H1 (cell line): ENCODE results near the gene OR52K1. TPM values are rescaled to one million over a fixed set of nuclear protein-coding genes. Genes with fewer than 3 reads are reported as not detected.

ENCODE experiments used
- CTCF ChIA-PET: fragments of 300-600 bp; sonication (Branson Sonifier 250); formaldehyde crosslinking; loops from one replicate; lab custom pipeline; 2021; ENCODE audit not compliant: partially characterized antibody; lab: Charles Lee
- POLR2A ChIA-PET: fragments of 300-600 bp; sonication (Branson Sonifier 250); formaldehyde crosslinking; loops from one replicate; lab custom pipeline; 2021; ENCODE audit warnings: inconsistent platforms; ENCODE audit not compliant: partially characterized antibody; lab: Charles Lee
- DNase-seq, 2 experiments: peaks; one replicate each; pipeline versions ENCODE4 v3.0.0 to v3.0.0-alpha.2; 2010 to 2022; ENCODE audit warnings: low spot score in 2 of 2, low read depth in 1 of 2, mixed read lengths in 1 of 2
- FAIRE-seq: peaks from 2 replicates; lab custom pipeline; 2011; peaks lifted over from hg19 to GRCh38; lab: Jason Lieb, UNC
- H2AFZ ChIP-seq: 2 replicates; pipeline ENCODE4 v1.8.1; 2012; ENCODE audit warnings: low read length, inconsistent platforms
- H2AK5ac ChIP-seq: 2 replicates; pipeline ENCODE4 v1.6.1; 2013; ENCODE audit warnings: low read depth, low read length
- H2BK120ac ChIP-seq: replicated peaks from 2 replicates; pipeline ENCODE3; 2013; ENCODE audit warnings: low read depth, low read length, inconsistent platforms
- H2BK12ac ChIP-seq: 2 replicates; pipeline ENCODE4 v1.6.1; 2013; ENCODE audit warnings: low read depth, low read length
- H2BK15ac ChIP-seq: 2 replicates; pipeline ENCODE4 v1.6.1; 2013; ENCODE audit warnings: low read length
- H2BK20ac ChIP-seq: 2 replicates; pipeline ENCODE4 v1.6.1; 2013; ENCODE audit warnings: low read length
- H2BK5ac ChIP-seq: 2 replicates; pipeline ENCODE4 v1.6.1; 2013; ENCODE audit warnings: low read depth, low read length
- H3K14ac ChIP-seq: 2 replicates; pipeline ENCODE4 v1.6.1; 2013; ENCODE audit warnings: inconsistent platforms; ENCODE audit not compliant: insufficient read length
- H3K18ac ChIP-seq: 2 replicates; pipeline ENCODE4 v1.6.1; 2013; ENCODE audit warnings: low read length; ENCODE audit errors: extremely low read depth
- H3K23ac ChIP-seq: 2 replicates; pipeline ENCODE4 v1.6.1; 2013; ENCODE audit warnings: inconsistent platforms; ENCODE audit not compliant: insufficient read length
- H3K23me2 ChIP-seq: 2 replicates; pipeline ENCODE4 v1.6.1; 2013; ENCODE audit warnings: low read depth, low read length
- H3K27ac ChIP-seq: 2 replicates; pipeline ENCODE4 v1.6.1; 2011; ENCODE audit warnings: low read depth, low read length, inconsistent platforms
- H3K27me3 ChIP-seq, 4 experiments: replicated peaks in 1 of 4; 1 replicate in 1 of 4; 2 replicates in 3 of 4; pipeline versions ENCODE4 v1.6.1 to v1.8.1; 2011 to 2013; ENCODE audit warnings: low read length in 3 of 4, mild to moderate bottlenecking in 3 of 4, inconsistent platforms in 2 of 4, mixed read lengths in 2 of 4, moderate library complexity in 1 of 4; ENCODE audit not compliant: control insufficient read depth in 3 of 4, insufficient read depth in 3 of 4; ENCODE audit errors: extremely low read depth in 1 of 4
- H3K36me3 ChIP-seq, 4 experiments: 2 replicates each; pipeline versions ENCODE4 v1.6.1 to v1.8.1; 2011 to 2013; ENCODE audit warnings: mild to moderate bottlenecking in 4 of 4, low read length in 3 of 4, moderate library complexity in 2 of 4, control low read depth in 1 of 4, inconsistent platforms in 1 of 4; ENCODE audit not compliant: insufficient read depth in 4 of 4, control insufficient read depth in 2 of 4
- H3K4ac ChIP-seq: replicated peaks from 2 replicates; pipeline ENCODE3; 2013; ENCODE audit warnings: low read length, low read depth, mixed read lengths, inconsistent platforms; ENCODE audit not compliant: insufficient read length
- H3K4me1 ChIP-seq, 4 experiments: replicated peaks in 1 of 4; 1 replicate in 1 of 4; 2 replicates in 3 of 4; pipeline versions ENCODE4 v1.6.1 to v1.8.1; 2011 to 2013; ENCODE audit warnings: low read length in 3 of 4, inconsistent platforms in 2 of 4, mixed read lengths in 1 of 4; ENCODE audit not compliant: insufficient read depth in 4 of 4, control insufficient read depth in 3 of 4
- H3K4me2 ChIP-seq, 2 experiments: 2 replicates each; pipeline versions ENCODE4 v1.6.1 to v1.8.1; 2011 to 2013; ENCODE audit warnings: low read depth in 2 of 2, low read length in 2 of 2, control low read depth in 1 of 2, inconsistent platforms in 1 of 2, mild to moderate bottlenecking in 1 of 2; ENCODE audit not compliant: insufficient read depth in 1 of 2
- H3K4me3 ChIP-seq, 4 experiments: fragments of 200-600, 300-600 bp in 1 of 4; sonication (generic), shearing (Covaris generic), sonication (Bioruptor Twin) in 1 of 4; 2 replicates each; pipeline versions ENCODE4 v1.5.1 to v1.8.1; 2011 to 2016; ENCODE audit warnings: low read length in 4 of 4, low read depth in 3 of 4, control low read depth in 2 of 4, inconsistent platforms in 2 of 4, mild to moderate bottlenecking in 2 of 4, mixed read lengths in 1 of 4, moderate library complexity in 1 of 4; ENCODE audit not compliant: insufficient read depth in 2 of 4; ENCODE audit errors: extremely low read depth in 1 of 4
- H3K56ac ChIP-seq: replicated peaks from 2 replicates; pipeline ENCODE3; 2013; ENCODE audit warnings: low read depth, mild to moderate bottlenecking, mixed read lengths, low read length, inconsistent platforms; ENCODE audit not compliant: insufficient read length
- H3K79me1 ChIP-seq: 2 replicates; pipeline ENCODE4 v1.6.1; 2013; ENCODE audit warnings: low read depth, low read length, control low read depth
- H3K79me2 ChIP-seq, 2 experiments: 2 replicates each; pipeline versions ENCODE4 v1.6.1 to v1.8.1; 2012 to 2013; ENCODE audit warnings: low read length in 2 of 2, mild to moderate bottlenecking in 2 of 2, inconsistent platforms in 1 of 2; ENCODE audit not compliant: insufficient read depth in 2 of 2, control insufficient read depth in 1 of 2
- H3K9ac ChIP-seq, 4 experiments: replicated peaks in 1 of 4; 1 replicate in 1 of 4; 2 replicates in 3 of 4; pipeline versions ENCODE4 v1.6.1 to v1.8.1; 2011 to 2013; ENCODE audit warnings: low read depth in 3 of 4, low read length in 3 of 4, control low read depth in 2 of 4, mild to moderate bottlenecking in 2 of 4, moderate library complexity in 2 of 4, inconsistent platforms in 1 of 4; ENCODE audit errors: extremely low read depth in 1 of 4
- H3K9me3 ChIP-seq, 2 experiments: 2 replicates each; pipeline versions ENCODE4 v1.6.1 to v1.8.1; 2012 to 2013; ENCODE audit warnings: mild to moderate bottlenecking in 2 of 2, moderate library complexity in 2 of 2, control low read depth in 1 of 2, inconsistent platforms in 1 of 2, low read depth in 1 of 2, low read length in 1 of 2, mixed read lengths in 1 of 2; ENCODE audit not compliant: insufficient read depth in 2 of 2
- H4K20me1 ChIP-seq, 2 experiments: replicated peaks in 1 of 2; 2 replicates each; pipeline versions ENCODE3 to v1.8.1; 2011 to 2013; ENCODE audit warnings: inconsistent platforms in 2 of 2, low read length in 2 of 2, mild to moderate bottlenecking in 1 of 2; ENCODE audit not compliant: insufficient read depth in 2 of 2, control insufficient read depth in 1 of 2
- H4K5ac ChIP-seq: 2 replicates; pipeline ENCODE4 v1.6.1; 2013; ENCODE audit warnings: low read length, low read depth, mixed read lengths, inconsistent platforms; ENCODE audit not compliant: insufficient read length
- H4K8ac ChIP-seq: 2 replicates; pipeline ENCODE4 v1.8.0; 2013; ENCODE audit warnings: mild to moderate bottlenecking, moderate library complexity, low read length, inconsistent platforms; ENCODE audit not compliant: insufficient read depth; ENCODE audit errors: extremely low read depth
- H4K91ac ChIP-seq: replicated peaks from 2 replicates; pipeline ENCODE3; 2013; ENCODE audit warnings: low read length, mixed read lengths, inconsistent platforms; ENCODE audit not compliant: insufficient read length
- GABPA ChIP-seq: IDR thresholded peaks from 2 replicates; pipeline ENCODE4 v1.6.1; 2011; ENCODE audit warnings: mild to moderate bottlenecking, low read length, moderate library complexity, borderline replicate concordance; ENCODE audit not compliant: insufficient read depth
- POLR2A ChIP-seq, 2 experiments: IDR thresholded peaks; 1 replicate in 1 of 2; 2 replicates in 1 of 2; pipeline ENCODE4 v1.6.1; 2011; ENCODE audit warnings: low read depth in 2 of 2, low read length in 2 of 2, mild to moderate bottlenecking in 2 of 2; ENCODE audit errors: control extremely low read depth in 1 of 2
- SIX5 ChIP-seq: IDR thresholded peaks from 2 replicates; pipeline ENCODE4 v1.6.1; 2011; ENCODE audit warnings: mild to moderate bottlenecking, low read depth, low read length
- SP1 ChIP-seq: IDR thresholded peaks from 2 replicates; pipeline ENCODE4 v1.6.1; 2011; ENCODE audit warnings: low read depth, low read length
- WGBS, 2 experiments: shearing (Covaris generic) in 1 of 2; methylation state at CpG; one replicate each; pipeline versions ENCODE4 v1.1.6 to v1.1.7; 2013 to 2015; ENCODE audit warnings: low lambda C conversion rate in 2 of 2, mixed read lengths in 2 of 2, inconsistent platforms in 1 of 2, low coverage in 1 of 2, missing lambda C conversion rate in 1 of 2; ENCODE audit not compliant: insufficient replicate concordance in 2 of 2, insufficient coverage in 1 of 2, insufficient read length in 1 of 2; ENCODE audit errors: extremely low coverage in 1 of 2, missing lambda C conversion rate in 1 of 2; 5-methylcytosine and 5-hydroxymethylcytosine counted together
- long read RNA-seq, 2 experiments: library from RNA in 1 of 2; library from capped mRNA in 1 of 2; stranded (forward); transcript quantifications; one replicate each; pipeline ENCODE4 v2.0.0, GENCODE V29; 2021; ENCODE audit warnings: inconsistent platforms in 1 of 2
- polyA minus RNA-seq, 3 experiments: library from RNA; depleted of rRNA, polyadenylated mRNA; stranded (reverse); fragments of >200 nt; gene quantifications; 1 replicate in 2 of 3; 2 replicates in 1 of 3; pipeline ENCODE4 v1.2.3, GENCODE V29; 2011
- polyA plus RNA-seq, 7 experiments: library from polyadenylated mRNA; depleted of rRNA in 3 of 7; stranded (reverse) in 5 of 7; unstranded in 2 of 7; fragments of >200 nt in 5 of 7; fragments of 200-250 nt in 2 of 7; gene quantifications; 1 replicate in 5 of 7; 2 replicates in 1 of 7; 4 replicates in 1 of 7; pipeline versions ENCODE4 v1.2.1 to v1.2.3, GENCODE V29; 2011 to 2013; ENCODE audit warnings: missing spikeins in 2 of 7, mixed read lengths in 2 of 7
- total RNA-seq: library from RNA; stranded (reverse); fragmentation: NEBNext Ultra II Directional; extraction: Animal tissue kit (Norgen Biotek cat#: 25700); gene quantifications from 2 replicates; pipeline ENCODE4 v1.2.1, GENCODE V29; 2021
- TF ChIP-seq, protein P1 (sequence below): IDR thresholded peaks from 2 replicates; pipeline ENCODE4 v1.6.1; 2011; ENCODE audit warnings: low read length, improper control_type of control experiment
- TF ChIP-seq, protein P2 (sequence below): IDR thresholded peaks from 2 replicates; pipeline ENCODE4 v1.6.1; 2012; ENCODE audit warnings: low read length, inconsistent platforms

OR52K1 gene
- total RNA-seq = not detected in 2 replicates
- 0.05 TPM in 1 of 2 replicates, not detected in the other for polyA plus RNA-seq (2011; rRNA removed)
- 0.08 TPM for polyA plus RNA-seq (2011; cell fraction: cytosol; rRNA removed)
- polyA plus RNA-seq (2011; cell fraction: nucleus; rRNA removed) = 0.67 TPM
- polyA plus RNA-seq (2012, experiment 1 of 2) = not detected in 4 replicates
- polyA plus RNA-seq (2012, experiment 2 of 2) = not detected
- not detected for polyA plus RNA-seq (2013, experiment 1 of 2)
- not detected for polyA plus RNA-seq (2013, experiment 2 of 2)
- polyA minus RNA-seq (2011; rRNA and poly(A)+ RNA removed) = 1.0 and 1.5 TPM in 2 replicates
- not detected for polyA minus RNA-seq (2011; cell fraction: cytosol; rRNA and poly(A)+ RNA removed)
- polyA minus RNA-seq (2011; cell fraction: nucleus; rRNA and poly(A)+ RNA removed) = 1.2 TPM
- long read RNA-seq, experiment 1 = 0 reads
- long read RNA-seq, experiment 2 = 0 reads

DNA sequence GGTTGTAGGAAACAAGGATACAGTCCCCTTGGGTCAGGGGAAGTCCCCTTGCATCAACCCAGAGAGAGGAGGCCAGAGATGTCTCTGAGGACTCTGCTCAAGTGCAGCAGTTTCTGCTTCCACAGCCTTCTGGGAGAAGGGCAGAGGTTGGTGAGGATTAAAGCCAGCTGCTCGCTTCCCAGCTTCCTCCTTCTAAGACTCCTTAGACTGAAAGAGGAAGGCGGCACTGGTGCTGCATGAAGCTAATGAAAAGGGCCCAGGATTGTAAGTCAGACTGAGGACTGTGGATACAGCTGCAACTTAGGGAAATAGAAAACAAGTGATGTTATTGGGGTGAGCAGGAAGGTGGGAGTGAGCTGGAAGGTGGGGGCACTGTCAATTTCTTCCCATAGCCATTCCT is at the start of gene OR52K1:
Gene OR52K1 (plus strand): TSS at position 202 of the 400 bp plus-strand sequence. CDS start 6,255 bp downstream, outside the sequence.
- Histone ChIP-seq H2AK5ac (no peak within 1 kb of the TSS), H4K5ac (no peak within 1 kb of the TSS), H3K23me2 (no peaks in the 10 kb centered on the region; the same call in 1 of the 2 replicates), H2BK120ac (no peak within 1 kb of the TSS), H3K79me1 (no peaks in the 10 kb centered on the region), H3K14ac (no peak within 1 kb of the TSS), H3K18ac (no peak within 1 kb of the TSS), H3K4me2 (no peak within 1 kb of the TSS), H4K91ac (no peak within 1 kb of the TSS), H3K36me3 (no peaks in the 10 kb centered on the region), H2BK12ac (no peak within 1 kb of the TSS), H4K20me1 (no peaks in the 10 kb centered on the region), H2BK15ac (no peak within 1 kb of the TSS), H3K27ac (no peak within 1 kb of the TSS), H2BK5ac (no peak within 1 kb of the TSS), H3K23ac (no peak within 1 kb of the TSS), H3K9me3 (no peaks in the 10 kb centered on the region), H3K79me2 (no peaks in the 10 kb centered on the region), H2AFZ (no peak within 1 kb of the TSS), H4K8ac (no peak within 1 kb of the TSS), H3K9ac (no peak within 1 kb of the TSS), H3K4ac (no peak within 1 kb of the TSS), H3K4me3 (no peak within 1 kb of the TSS), H2BK20ac (no peak within 1 kb of the TSS; the same call in 1 of the 2 replicates), H3K4me1 (no peaks in the 10 kb centered on the region), H3K27me3 (no peaks in the 10 kb centered on the region), H3K56ac (no peak within 1 kb of the TSS)
- no peak for TF ChIP-seq SIX5
- TF ChIP-seq, protein P1, sequence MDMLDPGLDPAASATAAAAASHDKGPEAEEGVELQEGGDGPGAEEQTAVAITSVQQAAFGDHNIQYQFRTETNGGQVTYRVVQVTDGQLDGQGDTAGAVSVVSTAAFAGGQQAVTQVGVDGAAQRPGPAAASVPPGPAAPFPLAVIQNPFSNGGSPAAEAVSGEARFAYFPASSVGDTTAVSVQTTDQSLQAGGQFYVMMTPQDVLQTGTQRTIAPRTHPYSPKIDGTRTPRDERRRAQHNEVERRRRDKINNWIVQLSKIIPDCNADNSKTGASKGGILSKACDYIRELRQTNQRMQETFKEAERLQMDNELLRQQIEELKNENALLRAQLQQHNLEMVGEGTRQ = no peak
- no peak for TF ChIP-seq GABPA
- TF ChIP-seq, protein P2, sequence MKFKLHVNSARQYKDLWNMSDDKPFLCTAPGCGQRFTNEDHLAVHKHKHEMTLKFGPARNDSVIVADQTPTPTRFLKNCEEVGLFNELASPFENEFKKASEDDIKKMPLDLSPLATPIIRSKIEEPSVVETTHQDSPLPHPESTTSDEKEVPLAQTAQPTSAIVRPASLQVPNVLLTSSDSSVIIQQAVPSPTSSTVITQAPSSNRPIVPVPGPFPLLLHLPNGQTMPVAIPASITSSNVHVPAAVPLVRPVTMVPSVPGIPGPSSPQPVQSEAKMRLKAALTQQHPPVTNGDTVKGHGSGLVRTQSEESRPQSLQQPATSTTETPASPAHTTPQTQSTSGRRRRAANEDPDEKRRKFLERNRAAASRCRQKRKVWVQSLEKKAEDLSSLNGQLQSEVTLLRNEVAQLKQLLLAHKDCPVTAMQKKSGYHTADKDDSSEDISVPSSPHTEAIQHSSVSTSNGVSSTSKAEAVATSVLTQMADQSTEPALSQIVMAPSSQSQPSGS = no peak
- no peak for TF ChIP-seq POLR2A (IDR thresholded peaks at IDR 0.05; ENCODE audit: control extremely low read depth in 1 of 2, low read depth in 2 of 2, low read length in 2 of 2)
- no peak for TF ChIP-seq SP1
- no peak for FAIRE-seq
- no peak for DNase-seq
- CTCF ChIA-PET = interaction anchor here (1.0 to 2.5 kb wide), 2 partner anchors 11 to 16 kb away, joined by 4 to 13 read pairs; no protein-coding TSS in a partner anchor
- POLR2A ChIA-PET = no interaction called here
- 91% methylated on average over 2 of the region's 2 CpGs; no CpG with 5 or more reads in 1 of the 2 experiments for WGBS, 2 experiments
